ENCODE results near the gene KIF20A. TPM values are rescaled to one million over a fixed set of nuclear protein-coding genes. Genes with fewer than 3 reads are reported as not detected.
"Not testable (repeated sequence)": the region's sequence is repeated elsewhere in the genome, so short reads cannot be mapped to it uniquely, and the experiment has no call there.

Gene KIF20A
- total RNA-seq, 1 donor from 2014 or later, result 61.0 TPM

DNA sequence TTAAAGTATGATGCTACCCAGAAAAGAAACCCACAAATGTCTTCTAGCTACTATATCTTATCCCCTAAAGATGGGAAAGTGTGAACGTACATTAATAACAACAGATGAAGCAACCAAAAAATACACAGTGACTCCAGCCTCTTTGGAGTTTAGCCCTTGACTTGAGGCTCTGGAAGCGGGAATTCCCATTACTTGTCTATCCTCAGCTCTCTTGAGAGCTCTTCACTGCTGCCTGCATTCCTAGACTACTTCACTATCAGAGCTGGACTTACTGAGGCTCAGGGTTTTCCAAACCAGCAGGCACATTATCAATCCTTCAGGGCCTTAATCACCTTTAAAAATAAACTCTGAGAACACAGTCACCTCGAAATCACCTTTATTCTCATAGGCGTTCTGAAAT is 38.6 kb upstream of the KIF20A start:
- Mint-ChIP-seq H3K36me3 (no peaks in the 10 kb centered on the region), H3K9me3 (no peaks in the 10 kb centered on the region), H3K27me3 (no peaks in the 10 kb centered on the region), H3K4me1 (ENCODE audit: unreplicated experiment) (peaks cover 8% of the 10 kb centered on the region), H3K27ac (no peak overlapping the region), H3K4me3 (no peak overlapping the region)
- DNase-seq (ENCODE audit: extremely low spot score, unreplicated experiment), result no peak
- TF ChIP-seq, protein P1, sequence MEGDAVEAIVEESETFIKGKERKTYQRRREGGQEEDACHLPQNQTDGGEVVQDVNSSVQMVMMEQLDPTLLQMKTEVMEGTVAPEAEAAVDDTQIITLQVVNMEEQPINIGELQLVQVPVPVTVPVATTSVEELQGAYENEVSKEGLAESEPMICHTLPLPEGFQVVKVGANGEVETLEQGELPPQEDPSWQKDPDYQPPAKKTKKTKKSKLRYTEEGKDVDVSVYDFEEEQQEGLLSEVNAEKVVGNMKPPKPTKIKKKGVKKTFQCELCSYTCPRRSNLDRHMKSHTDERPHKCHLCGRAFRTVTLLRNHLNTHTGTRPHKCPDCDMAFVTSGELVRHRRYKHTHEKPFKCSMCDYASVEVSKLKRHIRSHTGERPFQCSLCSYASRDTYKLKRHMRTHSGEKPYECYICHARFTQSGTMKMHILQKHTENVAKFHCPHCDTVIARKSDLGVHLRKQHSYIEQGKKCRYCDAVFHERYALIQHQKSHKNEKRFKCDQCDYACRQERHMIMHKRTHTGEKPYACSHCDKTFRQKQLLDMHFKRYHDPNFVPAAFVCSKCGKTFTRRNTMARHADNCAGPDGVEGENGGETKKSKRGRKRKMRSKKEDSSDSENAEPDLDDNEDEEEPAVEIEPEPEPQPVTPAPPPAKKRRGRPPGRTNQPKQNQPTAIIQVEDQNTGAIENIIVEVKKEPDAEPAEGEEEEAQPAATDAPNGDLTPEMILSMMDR (conservative IDR thresholded peaks at IDR 0.05), result no peak

DNA sequence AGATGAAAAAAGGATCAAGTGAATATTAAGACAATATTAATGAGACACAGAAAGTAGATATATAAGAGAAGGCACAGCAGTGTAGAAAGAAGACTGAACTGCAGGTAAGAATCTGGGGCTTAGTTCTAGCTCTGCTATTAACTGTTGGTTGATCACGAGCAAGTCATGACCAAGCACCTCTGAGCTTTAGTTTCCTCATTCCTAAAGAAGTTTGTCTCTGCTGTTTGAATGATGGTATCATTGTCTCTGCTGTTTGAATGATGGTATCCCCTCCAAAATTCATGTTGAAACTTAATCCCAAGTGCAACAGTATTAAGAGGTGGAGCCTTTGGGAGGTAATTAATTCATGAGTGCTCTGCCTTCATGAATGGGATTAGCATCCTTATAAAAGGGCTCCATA is 37.2 kb upstream of the KIF20A start:
- TF ChIP-seq, protein P1 (conservative IDR thresholded peaks at IDR 0.05), result no peak
- H3K9me3 Mint-ChIP-seq, result no peaks in the 10 kb centered on the region
- DNase-seq (ENCODE audit: extremely low spot score, unreplicated experiment), result no peak
- peaks cover 8% of the 10 kb centered on the region for H3K4me1 Mint-ChIP-seq (ENCODE audit: unreplicated experiment)
- H3K27ac Mint-ChIP-seq, result no peak overlapping the region
- no peak overlapping the region for H3K4me3 Mint-ChIP-seq
- H3K27me3 Mint-ChIP-seq, result no peaks in the 10 kb centered on the region
- no peaks in the 10 kb centered on the region for H3K36me3 Mint-ChIP-seq

DNA sequence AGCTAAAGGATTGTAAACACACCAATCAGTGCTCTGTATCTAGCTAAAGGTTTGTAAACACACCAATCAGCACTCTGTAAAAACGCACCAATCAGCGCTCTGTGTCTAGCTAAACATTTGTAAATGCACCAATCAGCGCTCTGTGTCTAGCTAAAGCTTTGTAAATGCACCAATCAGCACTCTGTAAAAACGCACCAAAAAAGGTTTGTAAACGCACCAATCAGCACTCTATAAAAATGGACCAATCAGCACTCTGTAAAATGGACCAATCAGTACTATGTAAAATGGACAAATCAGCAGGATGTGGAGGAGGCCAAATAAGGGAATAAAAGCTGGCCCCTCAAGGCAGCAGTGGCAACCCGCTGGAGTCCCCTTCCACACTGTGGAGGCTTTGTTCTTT is 35.3 kb upstream of the KIF20A start:
- H3K4me3 Mint-ChIP-seq, H3K9me3 Mint-ChIP-seq: not testable (repeated sequence)

DNA sequence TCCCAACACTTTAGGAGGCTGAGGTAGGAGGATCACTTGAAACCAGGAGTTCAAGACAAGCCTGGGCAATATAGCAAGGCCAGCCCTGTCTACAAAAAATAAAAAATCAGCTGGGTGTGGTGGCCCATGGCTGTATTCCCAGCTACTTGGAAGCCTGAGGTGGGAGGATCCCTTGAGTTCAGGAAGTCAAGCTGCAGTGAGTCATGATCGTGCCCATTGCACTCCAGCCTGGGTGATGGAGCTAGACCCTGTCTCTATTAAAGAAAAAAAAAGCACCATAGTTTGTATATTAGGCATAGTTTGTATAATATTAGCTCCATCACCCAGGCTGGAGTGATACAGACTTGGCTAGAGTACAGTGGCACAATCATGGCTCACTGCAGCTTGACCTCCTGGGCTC is 30.1 kb upstream of the KIF20A start:
- no peaks in the 10 kb centered on the region for H3K4me1 Mint-ChIP-seq (ENCODE audit: unreplicated experiment)
- DNase-seq (ENCODE audit: extremely low spot score, unreplicated experiment), result no peak

More for the DNA sequence above, 35.3 kb upstream of the KIF20A start:
- DNase-seq (ENCODE audit: extremely low spot score, unreplicated experiment); H3K27ac Mint-ChIP-seq; H3K4me1 Mint-ChIP-seq (ENCODE audit: unreplicated experiment); H3K36me3 Mint-ChIP-seq; H3K27me3 Mint-ChIP-seq: not testable (repeated sequence)

DNA sequence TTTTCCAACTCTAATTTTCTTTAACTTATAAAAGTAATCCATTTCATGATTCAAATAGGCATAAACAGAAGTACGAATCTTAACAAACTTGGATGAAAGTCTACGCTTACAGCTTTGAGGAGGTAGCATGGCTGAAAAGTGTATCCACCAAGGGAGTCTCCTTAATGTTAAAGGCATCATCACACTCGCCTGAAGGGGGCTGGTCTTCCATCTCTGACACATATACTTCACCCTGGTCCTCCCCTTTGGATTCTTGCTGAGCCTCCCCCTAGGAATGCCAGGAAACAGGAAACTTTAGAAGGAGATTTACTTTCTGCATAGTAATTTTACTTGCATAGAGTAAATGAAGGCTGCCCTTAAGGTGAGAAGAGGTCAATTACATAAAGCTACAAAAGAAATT is 29.4 kb upstream of the KIF20A start:
- no peak for DNase-seq (ENCODE audit: extremely low spot score, unreplicated experiment)
- H3K27ac Mint-ChIP-seq, result no peak overlapping the region

More for the DNA sequence above, 30.1 kb upstream of the KIF20A start:
- Mint-ChIP-seq H3K27me3 (no peaks in the 10 kb centered on the region), H3K36me3 (no peaks in the 10 kb centered on the region), H3K9me3 (no peaks in the 10 kb centered on the region), H3K4me3 (no peak overlapping the region), H3K27ac (no peak overlapping the region)
- TF ChIP-seq, protein P1 (conservative IDR thresholded peaks at IDR 0.05), result no peak

DNA sequence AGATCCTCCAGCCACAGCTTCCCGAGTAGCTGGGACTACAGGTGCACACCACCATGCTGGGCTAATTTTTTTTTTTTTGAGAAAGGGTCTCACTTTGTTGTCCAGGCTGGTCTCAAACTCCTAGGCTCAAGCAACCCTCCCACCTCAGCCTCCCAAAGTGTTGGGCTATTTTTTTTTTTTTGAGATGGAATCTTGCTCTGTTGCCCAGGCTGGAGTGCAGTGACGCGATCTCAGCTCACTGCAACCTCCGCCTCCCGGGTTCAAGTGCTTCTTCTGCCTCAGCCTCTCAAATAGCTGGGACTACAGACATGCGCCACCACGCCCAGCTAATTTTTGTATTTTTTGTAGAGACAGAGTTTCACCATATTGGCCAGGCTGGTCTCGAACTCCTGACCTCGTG is 22.9 kb upstream of the KIF20A start:
- H3K9me3 Mint-ChIP-seq; H3K4me1 Mint-ChIP-seq (ENCODE audit: unreplicated experiment); DNase-seq (ENCODE audit: extremely low spot score, unreplicated experiment); H3K4me3 Mint-ChIP-seq; H3K27ac Mint-ChIP-seq; H3K27me3 Mint-ChIP-seq: not testable (repeated sequence)
- peaks cover 40% of the 10 kb centered on the region for H3K36me3 Mint-ChIP-seq

More for the DNA sequence above, 29.4 kb upstream of the KIF20A start:
- Mint-ChIP-seq H3K36me3 (no peaks in the 10 kb centered on the region), H3K4me3 (no peak overlapping the region), H3K4me1 (ENCODE audit: unreplicated experiment) (no peaks in the 10 kb centered on the region), H3K27me3 (no peaks in the 10 kb centered on the region), H3K9me3 (no peaks in the 10 kb centered on the region)
- TF ChIP-seq, protein P1 (conservative IDR thresholded peaks at IDR 0.05), result no peak

DNA sequence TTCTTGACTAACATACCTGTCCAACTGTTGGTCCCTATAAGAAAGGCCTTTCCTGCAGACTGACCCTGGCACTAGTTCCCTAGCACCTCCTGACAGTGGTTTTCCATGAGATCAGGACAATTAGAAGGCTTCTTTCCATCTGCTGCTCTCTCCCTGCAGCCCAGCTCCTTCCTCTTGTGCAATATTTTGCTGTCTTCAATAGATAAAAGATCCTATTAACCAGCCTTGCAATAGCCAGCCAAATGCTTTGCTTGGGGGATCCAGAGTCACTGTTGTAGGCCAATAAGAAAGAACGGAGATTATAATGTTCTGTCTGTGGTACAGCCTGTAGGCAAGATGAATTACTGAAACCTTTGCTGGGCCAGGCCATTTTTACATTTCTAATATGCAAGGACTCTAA is 21.3 kb upstream of the KIF20A start:
- TF ChIP-seq, protein P1 (conservative IDR thresholded peaks at IDR 0.05), result no peak
- DNase-seq (ENCODE audit: extremely low spot score, unreplicated experiment), result no peak
- H3K9me3 Mint-ChIP-seq, result no peaks in the 10 kb centered on the region
- H3K4me1 Mint-ChIP-seq (ENCODE audit: unreplicated experiment), result no peaks in the 10 kb centered on the region
- no peak overlapping the region for H3K4me3 Mint-ChIP-seq
- H3K36me3 Mint-ChIP-seq, result peaks cover 46% of the 10 kb centered on the region
- H3K27ac Mint-ChIP-seq, result no peak overlapping the region
- no peaks in the 10 kb centered on the region for H3K27me3 Mint-ChIP-seq
